ENCODE data around the gene CLEC16A. TPM values are rescaled to one million over a fixed set of nuclear protein-coding genes. Genes with fewer than 3 reads are reported as not detected.
A peak's percentile ranks its signal among the peaks of the same experiment; 100 is the strongest.

The CLEC16A gene
- polyA plus RNA-seq, 3 donors, result 3.4 to 12.0 (median 5.8) TPM

DNA sequence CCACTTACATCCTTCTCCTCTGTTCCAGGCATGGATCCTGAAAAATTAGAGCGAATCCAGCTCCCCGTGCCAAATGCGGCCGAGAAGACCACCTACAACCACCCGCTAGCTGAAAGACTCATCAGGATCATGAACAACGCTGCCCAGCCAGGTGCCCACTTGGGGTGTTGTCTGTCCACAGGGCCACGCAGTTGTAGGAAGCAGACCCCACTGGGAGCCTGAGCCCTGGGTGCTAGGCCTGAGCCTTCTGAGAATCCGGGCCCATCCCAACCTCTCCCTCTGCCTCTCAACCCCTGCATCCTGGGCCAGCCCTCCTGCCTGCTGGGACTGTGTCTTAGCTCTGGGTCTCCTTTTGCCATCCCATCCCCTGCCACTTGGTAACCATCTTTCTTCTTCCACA lies 95.4 kb downstream of the CLEC16A start:
- H3K27me3 ChIP-seq (ENCODE audit: control insufficient read depth in 2 of 2, insufficient read depth in 2 of 2, low read length in 2 of 2), result no peaks in the 10 kb centered on the region
- WGBS (ENCODE audit: insufficient coverage), result 98% methylated on average over 7 of the region's 8 CpGs
- intact Hi-C loops (cut with micrococcal nuclease), result no loop called here
- Mint-ChIP-seq H3K4me1 (no peaks in the 10 kb centered on the region), H3K4me3 (no peak overlapping the region), H3K27me3 (ENCODE audit: low read depth in 3 of 3) (peaks cover 0 to 2% (median 0%) of the 10 kb centered on the region in 3 donors), H3K9me3 (no peaks in the 10 kb centered on the region), H3K36me3 (peaks cover 82 to 87% of the 10 kb centered on the region in 2 donors), H3K27ac (peak overlapping the region in 1 of 7 donors; percentile 64)
- H2AFZ ChIP-seq (ENCODE audit: insufficient read depth, low read depth, low read length, poor library complexity, severe bottlenecking), result no peak overlapping the region
- H3K79me2 ChIP-seq (ENCODE audit: insufficient read depth, low read length), result no peaks in the 10 kb centered on the region
- H3K36me3 ChIP-seq (replicated peaks in 1 of 2; ENCODE audit: control insufficient read depth in 1 of 2, insufficient read depth in 2 of 2, low read length in 2 of 2), result peaks cover 61 to 94% of the 10 kb centered on the region in 2 donors
- H3K9ac ChIP-seq (ENCODE audit: insufficient read depth, low read length, poor library complexity, severe bottlenecking), result no peak overlapping the region
- no peaks in the 10 kb centered on the region for H3K9me3 ChIP-seq (replicated peaks in 1 of 2; ENCODE audit: control insufficient read depth in 1 of 2, insufficient read depth in 1 of 2, low read length in 2 of 2)
- H4K20me1 ChIP-seq (ENCODE audit: insufficient read depth, low read length), result peaks cover under 1% of the 10 kb centered on the region
- no peak for DNase-seq
- peaks cover 0 to under 1% of the 10 kb centered on the region in 2 donors for H3K4me1 ChIP-seq (ENCODE audit: control insufficient read depth in 1 of 2, insufficient read depth in 2 of 2, low read length in 2 of 2)
- TF ChIP-seq, protein P1, sequence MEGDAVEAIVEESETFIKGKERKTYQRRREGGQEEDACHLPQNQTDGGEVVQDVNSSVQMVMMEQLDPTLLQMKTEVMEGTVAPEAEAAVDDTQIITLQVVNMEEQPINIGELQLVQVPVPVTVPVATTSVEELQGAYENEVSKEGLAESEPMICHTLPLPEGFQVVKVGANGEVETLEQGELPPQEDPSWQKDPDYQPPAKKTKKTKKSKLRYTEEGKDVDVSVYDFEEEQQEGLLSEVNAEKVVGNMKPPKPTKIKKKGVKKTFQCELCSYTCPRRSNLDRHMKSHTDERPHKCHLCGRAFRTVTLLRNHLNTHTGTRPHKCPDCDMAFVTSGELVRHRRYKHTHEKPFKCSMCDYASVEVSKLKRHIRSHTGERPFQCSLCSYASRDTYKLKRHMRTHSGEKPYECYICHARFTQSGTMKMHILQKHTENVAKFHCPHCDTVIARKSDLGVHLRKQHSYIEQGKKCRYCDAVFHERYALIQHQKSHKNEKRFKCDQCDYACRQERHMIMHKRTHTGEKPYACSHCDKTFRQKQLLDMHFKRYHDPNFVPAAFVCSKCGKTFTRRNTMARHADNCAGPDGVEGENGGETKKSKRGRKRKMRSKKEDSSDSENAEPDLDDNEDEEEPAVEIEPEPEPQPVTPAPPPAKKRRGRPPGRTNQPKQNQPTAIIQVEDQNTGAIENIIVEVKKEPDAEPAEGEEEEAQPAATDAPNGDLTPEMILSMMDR (IDR thresholded peaks at IDR 0.05), result no peak
- no peak overlapping the region for H3K4me2 ChIP-seq (replicated peaks; ENCODE audit: extremely low read depth, low read length, poor library complexity, severe bottlenecking)
- no peak overlapping the region for H3K27ac ChIP-seq (ENCODE audit: low read depth in 1 of 2, low read length in 2 of 2)
- H3K4me3 ChIP-seq (replicated peaks in 1 of 3; ENCODE audit: low read depth in 2 of 3, low read length in 3 of 3), result no peak overlapping the region

DNA sequence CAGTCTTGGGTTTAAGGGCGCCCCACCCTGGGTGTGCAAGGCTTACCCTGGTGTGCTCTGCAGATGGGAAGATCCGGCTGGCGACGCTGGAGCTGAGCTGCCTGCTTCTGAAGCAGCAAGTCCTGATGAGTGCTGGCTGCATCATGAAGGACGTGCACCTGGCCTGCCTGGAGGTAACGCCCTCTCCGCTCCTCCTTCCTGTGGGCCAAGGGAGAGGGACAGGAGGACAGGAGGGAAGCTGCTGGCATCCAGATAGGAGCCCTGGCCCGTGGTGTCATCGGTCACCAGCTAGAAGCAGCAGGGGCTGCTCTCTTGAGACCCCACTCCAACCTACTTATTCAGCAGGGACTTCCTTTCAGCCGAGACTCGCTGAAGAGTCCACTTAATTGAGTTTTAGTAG lies 97.8 kb downstream of the CLEC16A start:
- Histone ChIP-seq H3K4me1 (ENCODE audit: control insufficient read depth in 1 of 2, insufficient read depth in 2 of 2, low read length in 2 of 2) (no peaks in the 10 kb centered on the region), H3K27me3 (ENCODE audit: control insufficient read depth in 2 of 2, insufficient read depth in 2 of 2, low read length in 2 of 2) (no peaks in the 10 kb centered on the region), H3K9me3 (replicated peaks in 1 of 2; ENCODE audit: control insufficient read depth in 1 of 2, insufficient read depth in 1 of 2, low read length in 2 of 2) (no peaks in the 10 kb centered on the region), H3K4me2 (replicated peaks; ENCODE audit: extremely low read depth, low read length, poor library complexity, severe bottlenecking) (no peak overlapping the region), H3K9ac (ENCODE audit: insufficient read depth, low read length, poor library complexity, severe bottlenecking) (no peak overlapping the region), H3K27ac (ENCODE audit: low read depth in 1 of 2, low read length in 2 of 2) (no peak overlapping the region), H3K4me3 (replicated peaks in 1 of 3; ENCODE audit: low read depth in 2 of 3, low read length in 3 of 3) (no peak overlapping the region), H3K36me3 (replicated peaks in 1 of 2; ENCODE audit: control insufficient read depth in 1 of 2, insufficient read depth in 2 of 2, low read length in 2 of 2) (peaks cover 67 to 93% of the 10 kb centered on the region in 2 donors), H4K20me1 (ENCODE audit: insufficient read depth, low read length) (no peaks in the 10 kb centered on the region), H2AFZ (ENCODE audit: insufficient read depth, low read depth, low read length, poor library complexity, severe bottlenecking) (no peak overlapping the region), H3K79me2 (ENCODE audit: insufficient read depth, low read length) (no peaks in the 10 kb centered on the region)
- no peak overlapping the region for H3K4me3 Mint-ChIP-seq
- WGBS (ENCODE audit: insufficient coverage), result 93% methylated on average over 6 of the region's 11 CpGs
- intact Hi-C loops (cut with micrococcal nuclease), result no loop called here
- H3K4me1 Mint-ChIP-seq, result no peaks in the 10 kb centered on the region
- peaks cover 82 to 85% of the 10 kb centered on the region in 2 donors for H3K36me3 Mint-ChIP-seq
- TF ChIP-seq, protein P1 (IDR thresholded peaks at IDR 0.05), result no peak
- H3K9me3 Mint-ChIP-seq, result no peaks in the 10 kb centered on the region
- H3K27ac Mint-ChIP-seq, result peak overlapping the region in 1 of 7 donors; percentile 25
- no peak for DNase-seq
- H3K27me3 Mint-ChIP-seq (ENCODE audit: low read depth in 3 of 3), result peaks cover 0 to 2% (median 0%) of the 10 kb centered on the region in 3 donors

Data from CD14-positive monocyte (primary cell).